GM11168 (cell line): ENCODE measurements around the gene SMIM10L2A.
"Not testable (repeated sequence)": the region's sequence is repeated elsewhere in the genome, so short reads cannot be mapped to it uniquely, and the experiment has no call there.

ENCODE experiments used
- in situ Hi-C: fragments of 300-500 bp; cut with MboI; formaldehyde crosslinking; loops from one replicate; pipeline ENCODE4 v1.12.0; 2022; ENCODE audit warnings: low sequenced_read_pairs; ENCODE audit not compliant: unreplicated experiment

The SMIM10L2A gene

DNA sequence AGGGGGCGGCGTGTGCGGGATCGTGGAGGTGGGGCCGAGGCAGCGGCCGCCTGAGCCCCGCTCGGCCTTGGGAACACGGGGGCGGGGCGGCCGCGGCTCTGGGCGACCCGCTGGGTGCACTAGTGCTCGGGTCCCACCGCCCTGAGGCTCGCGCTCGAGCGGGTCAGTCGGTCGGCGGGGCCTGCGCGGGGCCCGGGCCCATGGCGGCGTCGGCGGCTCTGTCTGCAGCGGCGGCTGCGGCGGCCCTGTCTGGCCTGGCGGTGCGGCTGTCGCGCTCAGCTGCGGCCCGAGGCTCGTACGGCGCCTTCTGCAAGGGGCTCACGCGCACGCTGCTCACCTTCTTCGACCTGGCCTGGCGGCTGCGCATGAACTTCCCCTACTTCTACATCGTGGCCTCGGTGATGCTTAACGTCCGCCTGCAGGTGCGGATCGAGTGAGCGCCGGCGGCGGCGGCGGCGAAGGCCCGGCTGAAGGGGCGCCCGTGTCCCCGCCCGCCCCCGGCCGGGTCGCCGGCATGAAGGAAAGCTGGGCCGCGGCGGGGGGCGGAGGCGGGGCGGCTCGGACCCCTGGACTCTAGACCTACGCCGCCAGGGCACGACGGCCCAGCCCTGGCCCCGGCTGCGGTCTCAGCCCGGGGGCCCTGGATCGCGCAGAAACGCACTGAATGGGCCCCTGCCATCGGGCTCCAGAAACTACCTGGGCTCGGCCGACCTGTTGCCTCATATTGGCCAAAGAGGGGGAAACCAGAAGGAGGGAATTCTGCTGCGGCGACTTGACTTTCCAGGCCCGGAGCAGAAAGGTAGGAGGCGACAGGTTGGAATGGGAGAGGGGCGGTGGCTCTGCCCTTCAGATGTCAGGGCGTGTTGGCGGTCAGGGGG lies at the start of gene SMIM10L2A:
SMIM10L2A (plus strand) TSS at position 13 of the 878 bp plus-strand sequence; CDS start at position 201, 188 bp downstream.
- in situ Hi-C loops, result no loop called here

DNA sequence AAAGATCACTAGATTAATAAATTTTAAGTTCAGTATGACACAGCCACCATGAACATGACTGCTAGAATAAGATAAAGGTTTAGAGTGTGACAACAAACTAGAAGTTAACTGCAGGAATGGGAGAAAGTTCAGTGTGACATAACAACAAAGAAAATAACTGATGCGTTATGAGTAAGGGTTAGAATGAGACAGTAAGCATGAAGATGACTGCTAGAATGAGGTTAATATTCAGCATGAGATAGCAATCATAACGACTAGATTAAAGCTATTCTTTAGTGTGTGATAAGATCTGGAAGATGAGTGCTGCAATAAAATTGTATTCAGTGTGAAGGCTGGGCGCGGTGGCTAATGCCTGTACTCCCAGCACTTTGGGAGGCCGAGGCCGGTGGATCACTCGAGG lies 48.4 kb upstream of the SMIM10L2A start:
- in situ Hi-C loops, result no loop called here

- in situ Hi-C loops, result no loop called here
Measured at GRCh38 chrX:135382260-135382659, 39.5 kb upstream of the SMIM10L2A start.

- in situ Hi-C loops, result no loop called here
Measured at GRCh38 chrX:135383249-135383648, 38.5 kb upstream of the SMIM10L2A start.

- in situ Hi-C loops, result no loop called here
Measured at GRCh38 chrX:135384161-135384836, 37.4 kb upstream of the SMIM10L2A start.

GRCh38 chrX:135388841-135389240 lies 32.9 kb upstream of the SMIM10L2A start:
- in situ Hi-C loops, result no loop called here

DNA sequence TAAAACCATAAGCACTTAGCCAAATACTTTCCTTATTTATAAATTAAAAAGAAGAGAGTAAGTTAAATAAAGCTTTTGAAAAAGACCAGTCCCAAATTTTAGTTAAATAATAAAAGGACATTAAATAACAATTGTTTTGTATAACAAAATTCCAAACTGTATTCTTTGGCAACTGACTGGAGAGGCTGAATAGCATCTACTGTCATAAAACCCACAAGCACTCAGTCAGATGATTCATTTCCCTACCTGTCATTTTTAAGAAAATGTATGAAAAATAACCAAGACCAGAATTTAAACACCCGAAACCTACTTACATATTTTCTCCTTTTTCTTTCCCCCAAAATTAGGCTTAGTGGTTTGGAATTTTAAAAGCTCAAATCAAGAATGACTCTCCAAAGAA lies 32.5 kb upstream of the SMIM10L2A start:
- in situ Hi-C loops, result no loop called here

- in situ Hi-C loops, result no loop called here
Measured at GRCh38 chrX:135389717-135390116, 32.0 kb upstream of the SMIM10L2A start.

- in situ Hi-C loops, result no loop called here
Measured at GRCh38 chrX:135391734-135392133, 30.0 kb upstream of the SMIM10L2A start.

GRCh38 chrX:135393051-135393450 lies 28.7 kb upstream of the SMIM10L2A start:
- in situ Hi-C loops, result no loop called here

DNA sequence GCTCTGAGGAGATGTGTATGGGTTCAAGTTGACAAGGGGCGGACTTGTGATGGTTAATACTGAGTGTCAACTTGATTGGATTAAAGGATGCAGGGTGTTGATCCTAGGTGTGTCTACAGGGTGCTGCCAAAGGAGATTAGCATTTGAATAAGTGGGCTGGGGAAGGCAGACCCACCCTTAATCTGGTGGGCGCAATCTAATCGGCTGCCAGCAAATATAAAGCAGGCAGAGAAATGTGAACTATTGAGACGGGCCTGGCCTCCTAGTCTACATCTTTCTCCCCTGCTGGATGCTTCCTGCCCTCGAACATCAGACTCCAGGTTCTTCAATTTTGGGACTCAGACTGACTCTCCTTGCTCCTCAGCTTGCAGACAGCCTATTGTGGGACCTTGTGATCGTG lies 26.7 kb upstream of the SMIM10L2A start:
- in situ Hi-C loops, result no loop called here

GRCh38 chrX:135396109-135396508 lies 25.6 kb upstream of the SMIM10L2A start:
- in situ Hi-C loops, result no loop called here

- in situ Hi-C loops, result no loop called here
Measured at GRCh38 chrX:135396566-135396965, 25.2 kb upstream of the SMIM10L2A start.

GRCh38 chrX:135397652-135398051 lies 24.1 kb upstream of the SMIM10L2A start:
- in situ Hi-C loops, result no loop called here

GRCh38 chrX:135403374-135403773 lies 18.4 kb upstream of the SMIM10L2A start:
- in situ Hi-C loops, result no loop called here

DNA sequence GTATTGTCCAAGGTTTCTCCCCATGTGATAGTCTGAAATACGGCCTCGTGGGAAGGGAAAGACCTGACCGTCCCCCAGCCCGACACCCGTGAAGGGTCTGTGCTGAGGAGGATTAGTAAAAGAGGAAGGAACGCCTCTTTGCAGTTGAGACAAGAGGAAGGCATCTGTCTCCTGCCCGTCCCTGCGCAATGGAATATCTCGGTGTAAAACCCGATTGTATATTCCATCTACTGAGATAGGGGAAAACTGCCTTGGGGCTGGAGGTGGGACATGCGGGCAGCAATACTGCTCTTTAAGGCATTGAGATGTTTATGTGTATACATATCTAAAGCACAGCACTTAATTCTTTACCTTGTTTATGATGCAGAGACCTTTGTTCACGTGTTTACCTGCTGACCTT lies 15.3 kb upstream of the SMIM10L2A start:
- in situ Hi-C loops, result not testable (repeated sequence)

DNA sequence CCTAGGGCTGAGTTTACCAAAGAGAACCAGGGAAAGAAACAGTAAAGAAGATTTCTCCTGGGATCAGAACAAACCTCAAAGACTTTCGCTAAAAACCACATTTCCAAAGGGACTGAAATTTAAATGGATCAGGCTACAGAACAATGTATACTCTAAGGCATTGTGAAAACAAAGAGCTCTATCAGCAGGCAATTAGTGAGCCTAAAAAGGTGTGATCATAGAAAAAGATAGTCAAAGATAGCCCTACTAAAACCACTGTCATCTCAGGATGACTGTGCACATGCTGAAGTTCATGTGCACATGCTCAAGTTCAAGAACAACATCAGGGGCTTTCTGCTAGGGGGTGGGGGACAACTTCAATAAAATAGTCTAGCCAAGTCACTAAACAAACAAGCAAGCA lies 12.9 kb upstream of the SMIM10L2A start:
- in situ Hi-C loops, result no loop called here

DNA sequence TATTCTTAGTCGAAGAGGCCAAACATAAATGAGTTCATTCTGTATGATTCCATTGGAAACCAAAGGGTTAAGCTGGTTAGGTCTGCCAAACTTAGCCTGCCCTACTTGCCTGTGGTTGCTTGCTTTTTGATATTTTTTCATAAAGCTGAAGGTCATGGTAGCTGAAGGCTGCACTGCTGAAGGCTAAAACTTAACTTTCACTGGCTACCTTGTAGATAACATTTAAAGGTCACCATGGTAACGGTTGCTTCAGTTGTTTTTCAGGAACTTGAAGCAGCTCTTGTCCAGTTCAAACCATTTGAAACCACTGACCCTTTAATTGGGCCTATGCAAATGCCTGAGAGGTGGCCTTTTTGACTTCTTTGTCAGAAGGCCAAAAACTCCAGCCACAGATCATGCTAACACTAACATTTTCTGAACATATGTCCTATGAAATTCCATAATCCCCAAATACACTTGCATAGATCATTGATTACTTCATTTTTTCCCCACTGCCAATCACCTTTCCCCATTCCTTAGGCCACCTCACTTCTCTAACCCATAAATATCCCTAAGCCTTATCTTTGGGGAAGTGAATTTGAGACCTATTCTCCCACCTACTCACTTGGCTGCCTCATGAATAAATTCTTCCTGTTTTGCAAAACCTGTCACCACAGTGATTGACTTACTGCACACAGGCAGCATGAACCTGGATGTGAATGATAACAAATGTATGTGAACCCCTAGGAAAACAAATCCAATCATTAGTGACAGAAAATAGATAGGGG lies 10.7 kb upstream of the SMIM10L2A start:
- in situ Hi-C loops, result no loop called here

DNA sequence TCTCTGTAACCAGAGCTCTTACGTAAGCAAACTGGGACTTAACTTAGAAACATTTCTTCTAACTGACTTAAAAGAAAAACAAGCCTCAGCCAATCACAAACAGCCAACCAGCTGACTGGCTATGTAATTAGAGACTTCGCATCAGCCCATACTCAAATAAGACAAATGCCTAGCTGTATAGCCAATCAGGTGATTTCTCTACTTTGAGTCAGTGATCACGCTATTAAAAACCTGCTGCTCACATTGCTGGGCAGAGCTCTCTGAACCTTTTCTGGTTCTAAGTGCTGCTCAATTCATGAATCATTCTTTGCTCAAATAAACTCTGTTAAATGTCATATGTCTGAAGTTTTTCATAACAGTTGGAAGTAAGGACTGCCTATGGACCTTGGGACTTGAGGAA lies 9.9 kb upstream of the SMIM10L2A start:
- in situ Hi-C loops, result no loop called here

DNA sequence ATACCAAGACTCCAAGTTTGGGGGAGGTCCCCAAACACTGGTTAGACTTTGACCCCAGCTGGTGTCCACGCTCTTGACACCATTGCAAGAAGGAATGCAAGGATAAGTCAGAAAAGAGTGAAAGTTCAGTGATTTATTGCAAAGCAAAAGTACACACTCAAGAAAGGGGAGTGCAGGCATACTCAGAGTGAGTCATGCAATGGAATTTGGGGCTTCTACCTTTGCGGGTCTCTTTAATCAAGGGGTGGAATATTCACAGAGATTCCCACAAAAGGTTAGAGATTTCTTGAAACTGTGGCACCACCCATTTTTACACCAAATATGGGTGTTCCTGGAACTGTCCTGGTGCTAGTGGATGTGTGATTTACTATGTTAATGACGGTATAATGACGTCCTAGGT lies 5.2 kb upstream of the SMIM10L2A start:
- in situ Hi-C loops, result no loop called here

- in situ Hi-C loops, result no loop called here
Measured at GRCh38 chrX:135420831-135421230, 913 bp upstream of the SMIM10L2A start.
